GM12891 (cell line): Measurements from ENCODE around the gene CHRNA9. TPM values are rescaled to one million over a fixed set of nuclear protein-coding genes. Genes with fewer than 3 reads are reported as not detected.
A peak's percentile ranks its signal among the peaks of the same experiment; 100 is the strongest.
"Not testable (repeated sequence)": the region's sequence is repeated elsewhere in the genome, so short reads cannot be mapped to it uniquely, and the experiment has no call there.

Experiments used
- DNase-seq: peaks from one replicate; pipeline ENCODE4 v3.0.0; 2011; ENCODE audit warnings: low spot score; ENCODE audit not compliant: insufficient read length
- FAIRE-seq: peaks from 2 replicates; lab custom pipeline; 2011; peaks lifted over from hg19 to GRCh38; lab: Jason Lieb, UNC
- PAX5 ChIP-seq: IDR thresholded peaks from 2 replicates; pipeline ENCODE4 v1.6.1; 2011; ENCODE audit warnings: low read length, moderate library complexity, mild to moderate bottlenecking; ENCODE audit not compliant: insufficient read depth, severe bottlenecking
- POLR2A ChIP-seq: IDR thresholded peaks from 2 replicates; pipeline ENCODE4 v1.6.1; 2011; ENCODE audit warnings: low read depth, low read length, control low read depth
- POLR2AphosphoS5 ChIP-seq: IDR thresholded peaks from 2 replicates; pipeline ENCODE4 v1.6.1; 2011; ENCODE audit warnings: low read depth, low read length, control low read depth
- POU2F2 ChIP-seq: IDR thresholded peaks from 2 replicates; pipeline ENCODE4 v1.6.1; 2011; ENCODE audit warnings: low read depth, mild to moderate bottlenecking, control low read depth, low read length, moderate library complexity
- SPI1 ChIP-seq: IDR thresholded peaks from 2 replicates; pipeline ENCODE4 v1.6.1; 2011; ENCODE audit warnings: low read depth, low read length, control low read depth
- TAF1 ChIP-seq: IDR thresholded peaks from 2 replicates; pipeline ENCODE4 v1.6.1; 2011; ENCODE audit warnings: low read depth, low read length, control low read depth
- polyA plus RNA-seq: library from polyadenylated mRNA; unstranded; fragments of >200 nt; gene quantifications from one replicate; pipeline ENCODE4 v1.2.1, GENCODE V29; 2012; ENCODE audit warnings: low read depth, missing spikeins, inconsistent platforms; ENCODE audit not compliant: missing spikeins

CHRNA9 gene
- polyA plus RNA-seq = 0.04 TPM

GRCh38 chr4:40334591-40335524 is at the start of gene CHRNA9:
CHRNA9 (plus strand) TSS chr4:40335333; CDS start chr4:40335468, 135 bp downstream.
- TF ChIP-seq SPI1 (no peak), POU2F2 (no peak), POLR2AphosphoS5 (no peak), POLR2A (no peak), TAF1 (no peak), PAX5 (no peak)
- no peak for DNase-seq
- FAIRE-seq = no peak

GRCh38 chr4:40285692-40286091 is 49.4 kb upstream of the CHRNA9 start:
- DNase-seq = no peak
- FAIRE-seq = no peak
- TF ChIP-seq POU2F2 = no peak
- TF ChIP-seq SPI1 = no peak
- TF ChIP-seq POLR2A = no peak
- no peak for TF ChIP-seq PAX5
- TF ChIP-seq TAF1 = no peak
- TF ChIP-seq POLR2AphosphoS5 = no peak

- no peak for DNase-seq
- no peak for FAIRE-seq
- TF ChIP-seq TAF1 (no peak), PAX5 (no peak), POU2F2 (no peak), SPI1 (no peak), POLR2AphosphoS5 (no peak), POLR2A (no peak)
These were observed 46.6 kb upstream of the CHRNA9 start for GRCh38 chr4:40288566-40288965.

GRCh38 chr4:40289366-40290188 is 45.6 kb upstream of the CHRNA9 start:
- TF ChIP-seq PAX5 (no peak), TAF1 (no peak), POLR2AphosphoS5 (no peak), POLR2A (no peak), SPI1 (no peak), POU2F2 (no peak)
- peak; percentile 41 for FAIRE-seq
- no peak for DNase-seq

- not testable (repeated sequence) for DNase-seq, FAIRE-seq
These were observed 44.4 kb upstream of the CHRNA9 start for GRCh38 chr4:40290611-40291186.

- DNase-seq (no peak), FAIRE-seq (no peak)
- no peak for TF ChIP-seq TAF1
- TF ChIP-seq POLR2A = no peak
- TF ChIP-seq POLR2AphosphoS5 = no peak
- no peak for TF ChIP-seq SPI1
- TF ChIP-seq PAX5 = no peak
- TF ChIP-seq POU2F2 = no peak
These were observed 42.8 kb upstream of the CHRNA9 start for GRCh38 chr4:40292313-40292759.

- DNase-seq (no peak), FAIRE-seq (no peak)
- TF ChIP-seq POLR2AphosphoS5 (no peak), TAF1 (no peak), POLR2A (no peak), POU2F2 (no peak), SPI1 (no peak), PAX5 (no peak)
These were observed 40.8 kb upstream of the CHRNA9 start for GRCh38 chr4:40294339-40294738.

GRCh38 chr4:40295030-40295429 is 40.1 kb upstream of the CHRNA9 start:
- FAIRE-seq = peak; percentile 61
- DNase-seq = not testable (repeated sequence)

GRCh38 chr4:40295572-40295971 is 39.6 kb upstream of the CHRNA9 start:
- TF ChIP-seq PAX5 = no peak
- no peak for TF ChIP-seq POU2F2
- TF ChIP-seq POLR2A = no peak
- TF ChIP-seq POLR2AphosphoS5 = no peak
- no peak for TF ChIP-seq TAF1
- no peak for DNase-seq
- no peak for FAIRE-seq
